A549 (cell line): ENCODE results near the gene CYP4A11.
"Not testable (repeated sequence)": the region's sequence is repeated elsewhere in the genome, so short reads cannot be mapped to it uniquely, and the experiment has no call there.

Experiments
- CBX2 ChIP-seq: fragments of 200-600 bp; sonication (generic); IDR thresholded peaks from 2 replicates; pipeline ENCODE4 v1.6.1; 2016; ENCODE audit warnings: low read depth, mild to moderate bottlenecking, borderline replicate concordance
- CTCF ChIP-seq: fragments of >200 bp; sonication (Bioruptor Twin); formaldehyde crosslinking; IDR thresholded peaks from 3 replicates; pipeline ENCODE4 v1.5.1; 2016
- MAFK ChIP-seq: fragments of 450-650 bp; IDR thresholded peaks from 2 replicates; pipeline ENCODE4 v1.6.1; 2014; ENCODE audit not compliant: partially characterized antibody
- MYC ChIP-seq: IDR thresholded peaks from 2 replicates; pipeline ENCODE4 v1.6.1; 2012; ENCODE audit warnings: mild to moderate bottlenecking, inconsistent platforms, low read length, improper control_type of control experiment, borderline replicate concordance
- NPAS2 ChIP-seq: fragments of 250-450 bp; sonication (Bioruptor Pico); IDR thresholded peaks from 2 replicates; pipeline ENCODE4 v1.8.0; 2022; ENCODE audit warnings: mild to moderate bottlenecking, moderate library complexity, borderline replicate concordance
- NR3C1 ChIP-seq: fragments of >200 bp; sonication (Bioruptor Twin); formaldehyde crosslinking; IDR thresholded peaks from 3 replicates; pipeline ENCODE4 v1.6.1; 2017
- PBX3 ChIP-seq: IDR thresholded peaks from 2 replicates; pipeline ENCODE4 v1.6.1; 2012
- POLR2A ChIP-seq: IDR thresholded peaks from 2 replicates; pipeline ENCODE4 v1.6.1; 2012; ENCODE audit warnings: mild to moderate bottlenecking, low read length
- SMC3 ChIP-seq: fragments of >200 bp; sonication (Bioruptor Twin); formaldehyde crosslinking; IDR thresholded peaks from 3 replicates; pipeline ENCODE4 v1.6.1; 2018; ENCODE audit warnings: inconsistent platforms
- TF ChIP-seq, protein P1 (sequence below): fragments of 200-600 bp; sonication (generic); IDR thresholded peaks from 2 replicates; pipeline ENCODE4 v1.6.1; 2016; ENCODE audit warnings: antibody characterized with exemption, mild to moderate bottlenecking, moderate library complexity
- TF ChIP-seq, protein P2 (sequence below): IDR thresholded peaks from 2 replicates; pipeline ENCODE4 v1.6.1; 2012

- TF ChIP-seq, protein P1, sequence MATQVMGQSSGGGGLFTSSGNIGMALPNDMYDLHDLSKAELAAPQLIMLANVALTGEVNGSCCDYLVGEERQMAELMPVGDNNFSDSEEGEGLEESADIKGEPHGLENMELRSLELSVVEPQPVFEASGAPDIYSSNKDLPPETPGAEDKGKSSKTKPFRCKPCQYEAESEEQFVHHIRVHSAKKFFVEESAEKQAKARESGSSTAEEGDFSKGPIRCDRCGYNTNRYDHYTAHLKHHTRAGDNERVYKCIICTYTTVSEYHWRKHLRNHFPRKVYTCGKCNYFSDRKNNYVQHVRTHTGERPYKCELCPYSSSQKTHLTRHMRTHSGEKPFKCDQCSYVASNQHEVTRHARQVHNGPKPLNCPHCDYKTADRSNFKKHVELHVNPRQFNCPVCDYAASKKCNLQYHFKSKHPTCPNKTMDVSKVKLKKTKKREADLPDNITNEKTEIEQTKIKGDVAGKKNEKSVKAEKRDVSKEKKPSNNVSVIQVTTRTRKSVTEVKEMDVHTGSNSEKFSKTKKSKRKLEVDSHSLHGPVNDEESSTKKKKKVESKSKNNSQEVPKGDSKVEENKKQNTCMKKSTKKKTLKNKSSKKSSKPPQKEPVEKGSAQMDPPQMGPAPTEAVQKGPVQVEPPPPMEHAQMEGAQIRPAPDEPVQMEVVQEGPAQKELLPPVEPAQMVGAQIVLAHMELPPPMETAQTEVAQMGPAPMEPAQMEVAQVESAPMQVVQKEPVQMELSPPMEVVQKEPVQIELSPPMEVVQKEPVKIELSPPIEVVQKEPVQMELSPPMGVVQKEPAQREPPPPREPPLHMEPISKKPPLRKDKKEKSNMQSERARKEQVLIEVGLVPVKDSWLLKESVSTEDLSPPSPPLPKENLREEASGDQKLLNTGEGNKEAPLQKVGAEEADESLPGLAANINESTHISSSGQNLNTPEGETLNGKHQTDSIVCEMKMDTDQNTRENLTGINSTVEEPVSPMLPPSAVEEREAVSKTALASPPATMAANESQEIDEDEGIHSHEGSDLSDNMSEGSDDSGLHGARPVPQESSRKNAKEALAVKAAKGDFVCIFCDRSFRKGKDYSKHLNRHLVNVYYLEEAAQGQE, result not testable (repeated sequence)
- TF ChIP-seq NPAS2 (CRISPR knock-in tag); CBX2; SMC3; CTCF; MYC; POLR2A; MAFK; PBX3; NR3C1: not testable (repeated sequence)
- TF ChIP-seq, protein P2, sequence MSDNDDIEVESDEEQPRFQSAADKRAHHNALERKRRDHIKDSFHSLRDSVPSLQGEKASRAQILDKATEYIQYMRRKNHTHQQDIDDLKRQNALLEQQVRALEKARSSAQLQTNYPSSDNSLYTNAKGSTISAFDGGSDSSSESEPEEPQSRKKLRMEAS, result not testable (repeated sequence)
Measured at GRCh38 chr1:46955116-46955515, 13.8 kb upstream of the CYP4A11 start.
